ENCODE measurements around the gene E2F3.

GRCh38 chr6:20463396-20463795 is 61.7 kb downstream of the E2F3 start:
- TF ChIP-seq, protein P1, sequence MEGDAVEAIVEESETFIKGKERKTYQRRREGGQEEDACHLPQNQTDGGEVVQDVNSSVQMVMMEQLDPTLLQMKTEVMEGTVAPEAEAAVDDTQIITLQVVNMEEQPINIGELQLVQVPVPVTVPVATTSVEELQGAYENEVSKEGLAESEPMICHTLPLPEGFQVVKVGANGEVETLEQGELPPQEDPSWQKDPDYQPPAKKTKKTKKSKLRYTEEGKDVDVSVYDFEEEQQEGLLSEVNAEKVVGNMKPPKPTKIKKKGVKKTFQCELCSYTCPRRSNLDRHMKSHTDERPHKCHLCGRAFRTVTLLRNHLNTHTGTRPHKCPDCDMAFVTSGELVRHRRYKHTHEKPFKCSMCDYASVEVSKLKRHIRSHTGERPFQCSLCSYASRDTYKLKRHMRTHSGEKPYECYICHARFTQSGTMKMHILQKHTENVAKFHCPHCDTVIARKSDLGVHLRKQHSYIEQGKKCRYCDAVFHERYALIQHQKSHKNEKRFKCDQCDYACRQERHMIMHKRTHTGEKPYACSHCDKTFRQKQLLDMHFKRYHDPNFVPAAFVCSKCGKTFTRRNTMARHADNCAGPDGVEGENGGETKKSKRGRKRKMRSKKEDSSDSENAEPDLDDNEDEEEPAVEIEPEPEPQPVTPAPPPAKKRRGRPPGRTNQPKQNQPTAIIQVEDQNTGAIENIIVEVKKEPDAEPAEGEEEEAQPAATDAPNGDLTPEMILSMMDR (IDR thresholded peaks at IDR 0.05): no peak
- TF ChIP-seq POLR2A (IDR thresholded peaks at IDR 0.05): no peak

Data from uterus (tissue), 2 donors.